H1 (cell line): ENCODE data around the gene CKM. TPM values are rescaled to one million over a fixed set of nuclear protein-coding genes. Genes with fewer than 3 reads are reported as not detected.

Experiments
- CTCF ChIA-PET: fragments of 300-600 bp; sonication (Branson Sonifier 250); formaldehyde crosslinking; loops from one replicate; lab custom pipeline; 2021; ENCODE audit not compliant: partially characterized antibody; lab: Charles Lee
- POLR2A ChIA-PET: fragments of 300-600 bp; sonication (Branson Sonifier 250); formaldehyde crosslinking; loops from one replicate; lab custom pipeline; 2021; ENCODE audit warnings: inconsistent platforms; ENCODE audit not compliant: partially characterized antibody; lab: Charles Lee
- DNase-seq, 2 experiments: peaks; one replicate each; pipeline versions ENCODE4 v3.0.0 to v3.0.0-alpha.2; 2010 to 2022; ENCODE audit warnings: low spot score in 2 of 2, low read depth in 1 of 2, mixed read lengths in 1 of 2
- FAIRE-seq: peaks from 2 replicates; lab custom pipeline; 2011; peaks lifted over from hg19 to GRCh38; lab: Jason Lieb, UNC
- H2AFZ ChIP-seq: 2 replicates; pipeline ENCODE4 v1.8.1; 2012; ENCODE audit warnings: low read length, inconsistent platforms
- H2AK5ac ChIP-seq: 2 replicates; pipeline ENCODE4 v1.6.1; 2013; ENCODE audit warnings: low read depth, low read length
- H2BK120ac ChIP-seq: replicated peaks from 2 replicates; pipeline ENCODE3; 2013; ENCODE audit warnings: low read depth, low read length, inconsistent platforms
- H2BK12ac ChIP-seq: 2 replicates; pipeline ENCODE4 v1.6.1; 2013; ENCODE audit warnings: low read depth, low read length
- H2BK15ac ChIP-seq: 2 replicates; pipeline ENCODE4 v1.6.1; 2013; ENCODE audit warnings: low read length
- H2BK20ac ChIP-seq: 2 replicates; pipeline ENCODE4 v1.6.1; 2013; ENCODE audit warnings: low read length
- H2BK5ac ChIP-seq: 2 replicates; pipeline ENCODE4 v1.6.1; 2013; ENCODE audit warnings: low read depth, low read length
- H3K14ac ChIP-seq: 2 replicates; pipeline ENCODE4 v1.6.1; 2013; ENCODE audit warnings: inconsistent platforms; ENCODE audit not compliant: insufficient read length
- H3K18ac ChIP-seq: 2 replicates; pipeline ENCODE4 v1.6.1; 2013; ENCODE audit warnings: low read length; ENCODE audit errors: extremely low read depth
- H3K23ac ChIP-seq: 2 replicates; pipeline ENCODE4 v1.6.1; 2013; ENCODE audit warnings: inconsistent platforms; ENCODE audit not compliant: insufficient read length
- H3K23me2 ChIP-seq: 2 replicates; pipeline ENCODE4 v1.6.1; 2013; ENCODE audit warnings: low read depth, low read length
- H3K27ac ChIP-seq: 2 replicates; pipeline ENCODE4 v1.6.1; 2011; ENCODE audit warnings: low read depth, low read length, inconsistent platforms
- H3K27me3 ChIP-seq, 4 experiments: replicated peaks in 1 of 4; 1 replicate in 1 of 4; 2 replicates in 3 of 4; pipeline versions ENCODE4 v1.6.1 to v1.8.1; 2011 to 2013; ENCODE audit warnings: low read length in 3 of 4, mild to moderate bottlenecking in 3 of 4, inconsistent platforms in 2 of 4, mixed read lengths in 2 of 4, moderate library complexity in 1 of 4; ENCODE audit not compliant: control insufficient read depth in 3 of 4, insufficient read depth in 3 of 4; ENCODE audit errors: extremely low read depth in 1 of 4
- H3K36me3 ChIP-seq, 4 experiments: 2 replicates each; pipeline versions ENCODE4 v1.6.1 to v1.8.1; 2011 to 2013; ENCODE audit warnings: mild to moderate bottlenecking in 4 of 4, low read length in 3 of 4, moderate library complexity in 2 of 4, control low read depth in 1 of 4, inconsistent platforms in 1 of 4; ENCODE audit not compliant: insufficient read depth in 4 of 4, control insufficient read depth in 2 of 4
- H3K4ac ChIP-seq: replicated peaks from 2 replicates; pipeline ENCODE3; 2013; ENCODE audit warnings: low read length, low read depth, mixed read lengths, inconsistent platforms; ENCODE audit not compliant: insufficient read length
- H3K4me1 ChIP-seq, 4 experiments: replicated peaks in 1 of 4; 1 replicate in 1 of 4; 2 replicates in 3 of 4; pipeline versions ENCODE4 v1.6.1 to v1.8.1; 2011 to 2013; ENCODE audit warnings: low read length in 3 of 4, inconsistent platforms in 2 of 4, mixed read lengths in 1 of 4; ENCODE audit not compliant: insufficient read depth in 4 of 4, control insufficient read depth in 3 of 4
- H3K4me2 ChIP-seq, 2 experiments: 2 replicates each; pipeline versions ENCODE4 v1.6.1 to v1.8.1; 2011 to 2013; ENCODE audit warnings: low read depth in 2 of 2, low read length in 2 of 2, control low read depth in 1 of 2, inconsistent platforms in 1 of 2, mild to moderate bottlenecking in 1 of 2; ENCODE audit not compliant: insufficient read depth in 1 of 2
- H3K4me3 ChIP-seq, 4 experiments: fragments of 200-600, 300-600 bp in 1 of 4; sonication (generic), shearing (Covaris generic), sonication (Bioruptor Twin) in 1 of 4; 2 replicates each; pipeline versions ENCODE4 v1.5.1 to v1.8.1; 2011 to 2016; ENCODE audit warnings: low read length in 4 of 4, low read depth in 3 of 4, control low read depth in 2 of 4, inconsistent platforms in 2 of 4, mild to moderate bottlenecking in 2 of 4, mixed read lengths in 1 of 4, moderate library complexity in 1 of 4; ENCODE audit not compliant: insufficient read depth in 2 of 4; ENCODE audit errors: extremely low read depth in 1 of 4
- H3K56ac ChIP-seq: replicated peaks from 2 replicates; pipeline ENCODE3; 2013; ENCODE audit warnings: low read depth, mild to moderate bottlenecking, mixed read lengths, low read length, inconsistent platforms; ENCODE audit not compliant: insufficient read length
- H3K79me1 ChIP-seq: 2 replicates; pipeline ENCODE4 v1.6.1; 2013; ENCODE audit warnings: low read depth, low read length, control low read depth
- H3K79me2 ChIP-seq, 2 experiments: 2 replicates each; pipeline versions ENCODE4 v1.6.1 to v1.8.1; 2012 to 2013; ENCODE audit warnings: low read length in 2 of 2, mild to moderate bottlenecking in 2 of 2, inconsistent platforms in 1 of 2; ENCODE audit not compliant: insufficient read depth in 2 of 2, control insufficient read depth in 1 of 2
- H3K9ac ChIP-seq, 4 experiments: replicated peaks in 1 of 4; 1 replicate in 1 of 4; 2 replicates in 3 of 4; pipeline versions ENCODE4 v1.6.1 to v1.8.1; 2011 to 2013; ENCODE audit warnings: low read depth in 3 of 4, low read length in 3 of 4, control low read depth in 2 of 4, mild to moderate bottlenecking in 2 of 4, moderate library complexity in 2 of 4, inconsistent platforms in 1 of 4; ENCODE audit errors: extremely low read depth in 1 of 4
- H3K9me3 ChIP-seq, 2 experiments: 2 replicates each; pipeline versions ENCODE4 v1.6.1 to v1.8.1; 2012 to 2013; ENCODE audit warnings: mild to moderate bottlenecking in 2 of 2, moderate library complexity in 2 of 2, control low read depth in 1 of 2, inconsistent platforms in 1 of 2, low read depth in 1 of 2, low read length in 1 of 2, mixed read lengths in 1 of 2; ENCODE audit not compliant: insufficient read depth in 2 of 2
- H4K20me1 ChIP-seq, 2 experiments: replicated peaks in 1 of 2; 2 replicates each; pipeline versions ENCODE3 to v1.8.1; 2011 to 2013; ENCODE audit warnings: inconsistent platforms in 2 of 2, low read length in 2 of 2, mild to moderate bottlenecking in 1 of 2; ENCODE audit not compliant: insufficient read depth in 2 of 2, control insufficient read depth in 1 of 2
- H4K5ac ChIP-seq: 2 replicates; pipeline ENCODE4 v1.6.1; 2013; ENCODE audit warnings: low read length, low read depth, mixed read lengths, inconsistent platforms; ENCODE audit not compliant: insufficient read length
- H4K8ac ChIP-seq: 2 replicates; pipeline ENCODE4 v1.8.0; 2013; ENCODE audit warnings: mild to moderate bottlenecking, moderate library complexity, low read length, inconsistent platforms; ENCODE audit not compliant: insufficient read depth; ENCODE audit errors: extremely low read depth
- H4K91ac ChIP-seq: replicated peaks from 2 replicates; pipeline ENCODE3; 2013; ENCODE audit warnings: low read length, mixed read lengths, inconsistent platforms; ENCODE audit not compliant: insufficient read length
- ATF3 ChIP-seq: IDR thresholded peaks from 2 replicates; pipeline ENCODE4 v1.6.1; 2011; ENCODE audit warnings: low read depth, mild to moderate bottlenecking, low read length; ENCODE audit not compliant: insufficient read depth
- BRCA1 ChIP-seq: IDR thresholded peaks from 2 replicates; pipeline ENCODE4 v1.6.1; 2012; ENCODE audit warnings: low read depth, low read length, improper control_type of control experiment
- CTBP2 ChIP-seq: IDR thresholded peaks from 2 replicates; pipeline ENCODE4 v1.7.0; 2011; ENCODE audit warnings: borderline replicate concordance, mild to moderate bottlenecking, moderate library complexity, mixed read lengths, low read length; ENCODE audit not compliant: insufficient read depth, insufficient read length
- MAFK ChIP-seq: IDR thresholded peaks from 2 replicates; pipeline ENCODE4 v1.6.1; 2012; ENCODE audit warnings: low read depth, mild to moderate bottlenecking, improper control_type of control experiment, low read length
- SAP30 ChIP-seq: fragments of 300-600 bp; sonication (generic); IDR thresholded peaks from 2 replicates; pipeline ENCODE4 v1.7.1; 2012; ENCODE audit warnings: low read length, moderate library complexity, mild to moderate bottlenecking, inconsistent platforms; ENCODE audit not compliant: insufficient read depth, insufficient replicate concordance
- TCF12 ChIP-seq: IDR thresholded peaks from 2 replicates; pipeline ENCODE4 v1.6.1; 2011; ENCODE audit warnings: low read depth, mild to moderate bottlenecking, low read length
- WGBS, 2 experiments: shearing (Covaris generic) in 1 of 2; methylation state at CpG; one replicate each; pipeline versions ENCODE4 v1.1.6 to v1.1.7; 2013 to 2015; ENCODE audit warnings: low lambda C conversion rate in 2 of 2, mixed read lengths in 2 of 2, inconsistent platforms in 1 of 2, low coverage in 1 of 2, missing lambda C conversion rate in 1 of 2; ENCODE audit not compliant: insufficient replicate concordance in 2 of 2, insufficient coverage in 1 of 2, insufficient read length in 1 of 2; ENCODE audit errors: extremely low coverage in 1 of 2, missing lambda C conversion rate in 1 of 2; 5-methylcytosine and 5-hydroxymethylcytosine counted together
- polyA plus RNA-seq, 7 experiments: library from polyadenylated mRNA; depleted of rRNA in 3 of 7; stranded (reverse) in 5 of 7; unstranded in 2 of 7; fragments of >200 nt in 5 of 7; fragments of 200-250 nt in 2 of 7; gene quantifications; 1 replicate in 5 of 7; 2 replicates in 1 of 7; 4 replicates in 1 of 7; pipeline versions ENCODE4 v1.2.1 to v1.2.3, GENCODE V29; 2011 to 2013; ENCODE audit warnings: missing spikeins in 2 of 7, mixed read lengths in 2 of 7
- total RNA-seq: library from RNA; stranded (reverse); fragmentation: NEBNext Ultra II Directional; extraction: Animal tissue kit (Norgen Biotek cat#: 25700); gene quantifications from 2 replicates; pipeline ENCODE4 v1.2.1, GENCODE V29; 2021

Gene CKM
- total and polyA plus RNA-seq, 2 of the 8 experiments (the other 6 are each of a cell fraction or from before 2014, with no cell fraction given) = 0.08 TPM; not detected in 1

GRCh38 chr19:45321848-45322247 lies 827 bp downstream of the CKM start:
- Histone ChIP-seq H2AK5ac (no peak overlapping the region), H3K4me1 (peaks cover 2 to 18% (median 6%) of the 10 kb centered on the region in 4 experiments; a peak in 6 of 7 replicates), H3K9me3 (no peaks in the 10 kb centered on the region), H2BK15ac (no peak overlapping the region), H2AFZ (no peak overlapping the region), H3K23ac (no peak overlapping the region), H4K91ac (no peak overlapping the region), H2BK12ac (no peak overlapping the region), H3K4me2 (no peak overlapping the region), H3K79me2 (no peaks in the 10 kb centered on the region), H3K23me2 (peaks cover 3% of the 10 kb centered on the region; the same call in 1 of the 2 replicates), H3K14ac (no peak overlapping the region), H3K27me3 (peaks cover 0 to 14% (median 13%) of the 10 kb centered on the region in 4 experiments; a peak in 5 of 7 replicates), H4K5ac (no peak overlapping the region), H2BK5ac (no peak overlapping the region), H4K20me1 (peaks cover 0 to 2% of the 10 kb centered on the region in 2 experiments), H3K79me1 (no peaks in the 10 kb centered on the region), H3K18ac (no peak overlapping the region), H3K36me3 (no peaks in the 10 kb centered on the region), H2BK20ac (no peak overlapping the region), H3K56ac (no peak overlapping the region), H3K4ac (no peak overlapping the region), H4K8ac (no peak overlapping the region), H3K4me3 (no peak overlapping the region), H2BK120ac (no peak overlapping the region), H3K9ac (no peak overlapping the region), H3K27ac (no peak overlapping the region)
- DNase-seq = no peak
- WGBS, 2 experiments = 84% methylated on average over 7 of the region's 7 CpGs; no CpG with 5 or more reads in 1 of the 2 experiments
- POLR2A ChIA-PET = no interaction called here
- CTCF ChIA-PET = interaction anchor here (1.1 to 4.0 kb wide), 3 partner anchors 17 to 135 kb away, joined by 3 to 13 read pairs (median 4); no protein-coding TSS in a partner anchor
- FAIRE-seq = no peak
- TF ChIP-seq MAFK (no peak), BRCA1 (no peak), SAP30 (no peak), TCF12 (no peak), ATF3 (no peak), CTBP2 (no peak)
